HepG2 (cell line): ENCODE data around the gene CHSY3.

Experiments used
- CHD2 ChIP-seq: IDR thresholded peaks from 2 replicates; pipeline ENCODE4 v1.6.1; 2011; ENCODE audit warnings: low read depth, low read length, improper control_type of control experiment
- CTCF ChIP-seq: sonication (generic); formaldehyde crosslinking; IDR thresholded peaks from 2 replicates; pipeline ENCODE4 v1.5.0; 2020; ENCODE audit warnings: mild to moderate bottlenecking, missing genetic modification reagents, moderate library complexity
- NR2F2 ChIP-seq: IDR thresholded peaks from 2 replicates; pipeline ENCODE4 v1.6.1; 2012; ENCODE audit warnings: low read depth, inconsistent platforms, borderline replicate concordance
- ZC3H4 ChIP-seq: sonication (generic); formaldehyde crosslinking; IDR thresholded peaks from 2 replicates; pipeline ENCODE4 v1.4.0; 2020; ENCODE audit warnings: missing genetic modification reagents, borderline replicate concordance

DNA sequence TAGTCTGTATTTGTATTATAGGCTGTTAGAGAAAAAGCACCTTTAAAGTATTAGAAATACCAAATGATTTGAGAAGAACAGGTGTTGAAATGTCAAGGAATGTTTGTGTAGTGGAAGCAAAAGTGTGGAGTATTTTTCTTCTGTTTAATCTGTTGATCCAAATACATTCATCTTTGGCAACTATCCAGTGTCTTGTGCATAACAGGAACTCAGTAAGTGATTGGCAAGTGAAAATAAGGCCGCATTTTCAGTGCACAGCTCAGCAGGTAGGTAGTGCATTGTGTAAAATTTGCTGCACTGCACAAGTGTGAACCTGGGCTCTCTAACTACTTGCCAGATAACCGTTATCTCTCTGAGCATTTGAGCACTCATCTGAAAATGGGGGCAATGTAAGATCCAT lies 61.8 kb downstream of the CHSY3 start:
- TF ChIP-seq NR2F2 (no peak), ZC3H4 (CRISPR knock-in tag) (no peak), CTCF (no peak), CHD2 (no peak)
